T-helper 17 cell (primary cell): ENCODE measurements around the gene PITPNC1. TPM values are rescaled to one million over a fixed set of nuclear protein-coding genes. Genes with fewer than 3 reads are reported as not detected.

Source experiments
- ATAC-seq: fragments of 150-1000 bp; cut with Tn5 transposase; 2 replicates; pipeline ENCODE4 v1.10.0; 2021; ENCODE audit warnings: mild to moderate bottlenecking, moderate library complexity
- DNase-seq, 3 donors: peaks; one replicate each; pipeline versions ENCODE4 v3.0.0 to v3.0.0-alpha.2; 2020 to 2021
- H3K9me3 ChIP-seq: one replicate; pipeline ENCODE4 v1.7.0; 2013; ENCODE audit warnings: low read length, mild to moderate bottlenecking; ENCODE audit not compliant: control insufficient read depth, poor library complexity, severe bottlenecking
- H3K27ac Mint-ChIP-seq: one replicate; pipeline ENCODE4 v1.8.0; 2022; ENCODE audit warnings: mild to moderate bottlenecking, moderate library complexity, mixed read lengths
- H3K27me3 Mint-ChIP-seq: one replicate; pipeline ENCODE4 v1.8.0; 2022; ENCODE audit warnings: mixed read lengths
- H3K36me3 Mint-ChIP-seq: one replicate; pipeline ENCODE4 v1.8.0; 2022; ENCODE audit warnings: low read depth, mixed read lengths
- H3K4me1 Mint-ChIP-seq: one replicate; pipeline ENCODE4 v1.8.0; 2022; ENCODE audit warnings: mild to moderate bottlenecking, mixed read lengths
- H3K4me3 Mint-ChIP-seq: one replicate; pipeline ENCODE4 v1.8.0; 2022; ENCODE audit warnings: mild to moderate bottlenecking, moderate library complexity, mixed read lengths
- total RNA-seq, 4 donors: library from RNA in 2 of 4; stranded (reverse) in 2 of 4; gene quantifications; one replicate each; pipeline ENCODE4 v1.2.3 and lab custom pipeline; 2022 to 2026

Gene PITPNC1
- total RNA-seq, 2 donors from 2014 or later: 72.9 to 82.0 TPM

GRCh38 chr17:67534941-67535340, 157.9 kb downstream of the PITPNC1 start:
- DNase-seq (no peak), ATAC-seq (no peak)
- H3K27ac Mint-ChIP-seq: no peak overlapping the region
- no peaks in the 10 kb centered on the region for H3K27me3 Mint-ChIP-seq
- no peak overlapping the region for H3K4me3 Mint-ChIP-seq
- peaks cover 2% of the 10 kb centered on the region for H3K36me3 Mint-ChIP-seq
- H3K4me1 Mint-ChIP-seq: peaks cover 10% of the 10 kb centered on the region
- no peaks in the 10 kb centered on the region for H3K9me3 ChIP-seq

GRCh38 chr17:67542219-67543114, 165.4 kb downstream of the PITPNC1 start:
- Mint-ChIP-seq H3K27me3 (no peaks in the 10 kb centered on the region), H3K4me3 (no peak overlapping the region), H3K36me3 (no peaks in the 10 kb centered on the region), H3K4me1 (peaks cover 12% of the 10 kb centered on the region), H3K27ac (no peak overlapping the region)
- DNase-seq: no peak
- H3K9me3 ChIP-seq: no peaks in the 10 kb centered on the region
- ATAC-seq: no peak

- Mint-ChIP-seq H3K27me3 (no peaks in the 10 kb centered on the region), H3K27ac (peak overlapping the region; percentile 41), H3K4me1 (peaks cover 23% of the 10 kb centered on the region), H3K36me3 (no peaks in the 10 kb centered on the region), H3K4me3 (no peak overlapping the region)
- ATAC-seq: no peak
- no peak for DNase-seq
- H3K9me3 ChIP-seq: no peaks in the 10 kb centered on the region
Observed at GRCh38 chr17:67544364-67544955, 167.4 kb downstream of the PITPNC1 start.

- Mint-ChIP-seq H3K27ac (no peak overlapping the region), H3K4me1 (peaks cover 31% of the 10 kb centered on the region)
- no peak for ATAC-seq
Observed at GRCh38 chr17:67546578-67547527, 169.8 kb downstream of the PITPNC1 start.

GRCh38 chr17:67548693-67549092, 171.6 kb downstream of the PITPNC1 start:
- H3K9me3 ChIP-seq: no peaks in the 10 kb centered on the region
- Mint-ChIP-seq H3K36me3 (peaks cover 9% of the 10 kb centered on the region), H3K27me3 (no peaks in the 10 kb centered on the region), H3K4me3 (no peak overlapping the region), H3K4me1 (peaks cover 31% of the 10 kb centered on the region), H3K27ac (no peak overlapping the region)
- ATAC-seq: no peak
- DNase-seq: no peak

More at GRCh38 chr17:67546578-67547527, 169.8 kb downstream of the PITPNC1 start:
- no peak overlapping the region for H3K4me3 Mint-ChIP-seq
- peaks cover 5% of the 10 kb centered on the region for H3K36me3 Mint-ChIP-seq
- no peaks in the 10 kb centered on the region for H3K9me3 ChIP-seq
- no peaks in the 10 kb centered on the region for H3K27me3 Mint-ChIP-seq
- no peak for DNase-seq

GRCh38 chr17:67549820-67550219, 172.7 kb downstream of the PITPNC1 start:
- peaks cover 32% of the 10 kb centered on the region for H3K4me1 Mint-ChIP-seq
- no peaks in the 10 kb centered on the region for H3K9me3 ChIP-seq
- DNase-seq (no peak), ATAC-seq (no peak)
- H3K4me3 Mint-ChIP-seq: no peak overlapping the region
- H3K27ac Mint-ChIP-seq: no peak overlapping the region
- peaks cover 9% of the 10 kb centered on the region for H3K36me3 Mint-ChIP-seq
- no peaks in the 10 kb centered on the region for H3K27me3 Mint-ChIP-seq

GRCh38 chr17:67554634-67555033, 177.6 kb downstream of the PITPNC1 start:
- Mint-ChIP-seq H3K27me3 (no peaks in the 10 kb centered on the region), H3K4me1 (peaks cover 16% of the 10 kb centered on the region), H3K4me3 (no peak overlapping the region), H3K27ac (no peak overlapping the region), H3K36me3 (peaks cover 9% of the 10 kb centered on the region)
- no peak for ATAC-seq
- no peak for DNase-seq
- H3K9me3 ChIP-seq: no peaks in the 10 kb centered on the region

- ATAC-seq: no peak
- Mint-ChIP-seq H3K36me3 (peaks cover 9% of the 10 kb centered on the region), H3K4me3 (no peak overlapping the region)
Observed at GRCh38 chr17:67555855-67556254, 178.8 kb downstream of the PITPNC1 start.

GRCh38 chr17:67557052-67557845, 180.2 kb downstream of the PITPNC1 start:
- no peaks in the 10 kb centered on the region for H3K27me3 Mint-ChIP-seq
- no peak overlapping the region for H3K4me3 Mint-ChIP-seq
- H3K9me3 ChIP-seq: no peaks in the 10 kb centered on the region
- peaks cover 9% of the 10 kb centered on the region for H3K4me1 Mint-ChIP-seq
- no peak overlapping the region for H3K27ac Mint-ChIP-seq
- ATAC-seq (no peak), DNase-seq (no peak)
- peaks cover 5% of the 10 kb centered on the region for H3K36me3 Mint-ChIP-seq

More at GRCh38 chr17:67555855-67556254, 178.8 kb downstream of the PITPNC1 start:
- DNase-seq: no peak
- Mint-ChIP-seq H3K4me1 (peaks cover 15% of the 10 kb centered on the region), H3K27ac (peak overlapping the region; percentile 10), H3K27me3 (no peaks in the 10 kb centered on the region)
- H3K9me3 ChIP-seq: no peaks in the 10 kb centered on the region

GRCh38 chr17:67557921-67558320, 180.8 kb downstream of the PITPNC1 start:
- DNase-seq (no peak), ATAC-seq (no peak)
- H3K27me3 Mint-ChIP-seq: no peaks in the 10 kb centered on the region
- no peak overlapping the region for H3K4me3 Mint-ChIP-seq
- H3K4me1 Mint-ChIP-seq: peaks cover 8% of the 10 kb centered on the region
- peaks cover 7% of the 10 kb centered on the region for H3K36me3 Mint-ChIP-seq
- no peaks in the 10 kb centered on the region for H3K9me3 ChIP-seq
- H3K27ac Mint-ChIP-seq: no peak overlapping the region

- Mint-ChIP-seq H3K27ac (peak overlapping the region; percentile 14), H3K4me1 (peaks cover 6% of the 10 kb centered on the region), H3K36me3 (peaks cover 3% of the 10 kb centered on the region), H3K4me3 (no peak overlapping the region), H3K27me3 (no peaks in the 10 kb centered on the region)
- ATAC-seq (no peak), DNase-seq (no peak)
- H3K9me3 ChIP-seq: no peaks in the 10 kb centered on the region
Observed at GRCh38 chr17:67558740-67559380, 181.8 kb downstream of the PITPNC1 start.

- DNase-seq (no peak), ATAC-seq (no peak)
- no peaks in the 10 kb centered on the region for H3K27me3 Mint-ChIP-seq
- H3K9me3 ChIP-seq: no peaks in the 10 kb centered on the region
- peak overlapping the region; percentile 14 for H3K27ac Mint-ChIP-seq
- H3K36me3 Mint-ChIP-seq: peaks cover 3% of the 10 kb centered on the region
- H3K4me3 Mint-ChIP-seq: no peak overlapping the region
- peaks cover 7% of the 10 kb centered on the region for H3K4me1 Mint-ChIP-seq
Observed at GRCh38 chr17:67559381-67559966, 182.4 kb downstream of the PITPNC1 start.
